Psoas muscle (tissue), 8 donors: ENCODE data around the gene CMTR1. TPM values are rescaled to one million over a fixed set of nuclear protein-coding genes. Genes with fewer than 3 reads are reported as not detected.

Experiments
- ATAC-seq, 4 donors: fragments of 200-7000 bp; cut with Tn5 transposase; one replicate each; pipeline ENCODE4 v1.9.1; 2020; ENCODE audit warnings: moderate library complexity in 3 of 4, mild to moderate bottlenecking in 2 of 4
- DNase-seq, 2 donors: peaks; one replicate each; pipeline ENCODE4 v3.0.0-alpha.2; 2020
- H3K27ac ChIP-seq: fragments of 200-600 bp; one replicate; pipeline ENCODE4 v1.8.0; 2022
- H3K27me3 ChIP-seq, 3 donors: fragments of 200-600 bp in 1 of 3; one replicate each; pipeline versions ENCODE4 v1.6.1 to v1.8.0; 2013 to 2022; ENCODE audit warnings: low read length in 2 of 3, mild to moderate bottlenecking in 2 of 3, moderate library complexity in 1 of 3; ENCODE audit not compliant: insufficient read depth in 3 of 3
- H3K36me3 ChIP-seq, 2 donors: fragments of 200-600 bp in 1 of 2; one replicate each; pipeline versions ENCODE4 v1.6.1 to v1.8.0; 2013 to 2022; ENCODE audit warnings: low read depth in 1 of 2, mild to moderate bottlenecking in 1 of 2, moderate library complexity in 1 of 2; ENCODE audit not compliant: insufficient read depth in 1 of 2
- H3K4me1 ChIP-seq: fragments of 200-600 bp; one replicate; pipeline ENCODE4 v1.8.0; 2022
- H3K4me3 ChIP-seq: fragments of 200-600 bp; one replicate; pipeline ENCODE4 v1.8.0; 2022; ENCODE audit warnings: mild to moderate bottlenecking
- H3K9me3 ChIP-seq: fragments of 200-600 bp; one replicate; pipeline ENCODE4 v1.8.0; 2022
- CTCF ChIP-seq: fragments of 200-600 bp; IDR thresholded peaks from one replicate; pipeline ENCODE4 v1.8.0; 2022; ENCODE audit warnings: antibody characterized with exemption
- WGBS, 3 donors: extraction: QIAGEN DNeasy Blood & Tissue Kit; methylation state at CpG; one replicate each; pipeline versions ENCODE4 v1.1.6 to v1.1.7; 2013; 5-methylcytosine and 5-hydroxymethylcytosine counted together
- intact Hi-C, 2 donors: fragments of 100-400 bp; cut with DNase I; formaldehyde crosslinking; loops; one replicate each; pipeline versions ENCODE4 v1.11.0 to v1.14.2; 2022
- polyA plus RNA-seq, 3 donors: library from polyadenylated mRNA; stranded (reverse); fragments of 200-250 nt; gene quantifications; one replicate each; pipeline ENCODE4 v1.2.3, GENCODE V29; 2013
- total RNA-seq, 4 donors: library from RNA; stranded (reverse); fragmentation: NEBNext Ultra II Directional in 2 of 4; extraction: Animal tissue kit (Norgen Biotek cat#: 25700) in 2 of 4; gene quantifications; one replicate each; pipeline versions ENCODE4 v1.2.1 to v1.2.4, GENCODE V29; 2021 to 2023
- donor health status: healthy with polysubstance abuse.
- donor health status: DM: no; HTN: no; CAD: no; lungs with moderate emphysema.
- donor health status: Bipolar disorder and iron deficiency.
- donor health status: healthy.
- donor health status: DM: yes; HTN: yes; CAD: no.
- donor health status: DM: no; HTN: no; CAD: no.
- donor health status: DM: no; HTN: no; CAD: no.
- donor health status: DM: yes; HTN: yes; CAD: no.

Gene CMTR1
- total and polyA plus RNA-seq, 7 donors: 8.8 to 29.9 (median 24.4) TPM

GRCh38 chr6:37504024-37504423 is 71.0 kb downstream of the CMTR1 start:
- WGBS, 3 donors: 69 to 77% (median 71%) methylated on average over 2 of the region's 2 CpGs

GRCh38 chr6:37506479-37506878 is 73.5 kb downstream of the CMTR1 start:
- H3K9me3 ChIP-seq: no peaks in the 10 kb centered on the region
- WGBS, 3 donors: 76 to 95% (median 87%) methylated on average over 4 of the region's 4 CpGs

More at GRCh38 chr6:37504024-37504423, 71.0 kb downstream of the CMTR1 start:
- H3K36me3 ChIP-seq: no peaks in the 10 kb centered on the region
- TF ChIP-seq CTCF: no peak
- H3K27me3 ChIP-seq: no peaks in the 10 kb centered on the region
- no peaks in the 10 kb centered on the region for H3K9me3 ChIP-seq
- no peak overlapping the region for H3K27ac ChIP-seq
- DNase-seq: no peak
- intact Hi-C loops: loop anchor here in 1 of 2 donors (10.0 kb wide), 1 partner anchor 409 kb away; no protein-coding TSS in a partner anchor
- H3K4me3 ChIP-seq: no peak overlapping the region
- no peaks in the 10 kb centered on the region for H3K4me1 ChIP-seq
- no peak for ATAC-seq

GRCh38 chr6:37507077-37507476 is 74.1 kb downstream of the CMTR1 start:
- peaks cover 0 to 15% (median 1%) of the 10 kb centered on the region in 3 donors for H3K27me3 ChIP-seq
- no peak overlapping the region for H3K4me3 ChIP-seq
- WGBS, 3 donors: 82 to 94% (median 91%) methylated on average over 5 of the region's 5 CpGs
- DNase-seq (no peak), ATAC-seq (no peak)
- intact Hi-C loops: loop anchor here in 1 of 2 donors (10.0 kb wide), 1 partner anchor 412 kb away; no protein-coding TSS in a partner anchor
- H3K27ac ChIP-seq: no peak overlapping the region
- no peaks in the 10 kb centered on the region for H3K36me3 ChIP-seq
- no peaks in the 10 kb centered on the region for H3K9me3 ChIP-seq
- no peak for TF ChIP-seq CTCF
- H3K4me1 ChIP-seq: no peaks in the 10 kb centered on the region

More at GRCh38 chr6:37506479-37506878, 73.5 kb downstream of the CMTR1 start:
- Histone ChIP-seq H3K4me1 (no peaks in the 10 kb centered on the region), H3K27me3 (peaks cover 0 to 10% (median 1%) of the 10 kb centered on the region in 3 donors), H3K36me3 (no peaks in the 10 kb centered on the region), H3K27ac (no peak overlapping the region), H3K4me3 (no peak overlapping the region)
- TF ChIP-seq CTCF: no peak
- ATAC-seq (no peak), DNase-seq (no peak)
- intact Hi-C loops: loop anchor here in 1 of 2 donors (10.0 kb wide), 1 partner anchor 412 kb away; no protein-coding TSS in a partner anchor

- intact Hi-C loops: loop anchor here in 1 of 2 donors (10.0 kb wide), 1 partner anchor 413 kb away; no protein-coding TSS in a partner anchor
- Histone ChIP-seq H3K4me1 (no peaks in the 10 kb centered on the region), H3K4me3 (no peak overlapping the region), H3K27me3 (peaks cover 0 to 23% (median 5%) of the 10 kb centered on the region in 3 donors), H3K9me3 (no peaks in the 10 kb centered on the region), H3K27ac (no peak overlapping the region), H3K36me3 (no peaks in the 10 kb centered on the region)
- DNase-seq (no peak), ATAC-seq (no peak)
- TF ChIP-seq CTCF: no peak
- 58 to 75% (median 59%) methylated on average over 3 of the region's 4 CpGs for WGBS, 3 donors
Observed at GRCh38 chr6:37507690-37508421, 74.8 kb downstream of the CMTR1 start.
